SU-DHL-6 (cell line): Measurements from ENCODE around the gene NEIL1.

ENCODE experiments used
- EZH2phosphoT487 ChIP-seq: fragments of 200-600 bp; sonication (generic), shearing (Covaris generic); conservative IDR thresholded peaks from 2 replicates; pipeline ENCODE4 v1.6.1; 2018; ENCODE audit warnings: mild to moderate bottlenecking, antibody characterized with exemption, low read length, moderate library complexity, mixed read lengths
- TF ChIP-seq, protein P1 (sequence below): fragments of 200-600 bp; sonication (generic); IDR thresholded peaks from one replicate; pipeline ENCODE4 v1.5.1; 2017; ENCODE audit warnings: antibody characterized with exemption, mild to moderate bottlenecking, low read length, moderate library complexity; ENCODE audit not compliant: insufficient read depth, poor library complexity, severe bottlenecking

DNA sequence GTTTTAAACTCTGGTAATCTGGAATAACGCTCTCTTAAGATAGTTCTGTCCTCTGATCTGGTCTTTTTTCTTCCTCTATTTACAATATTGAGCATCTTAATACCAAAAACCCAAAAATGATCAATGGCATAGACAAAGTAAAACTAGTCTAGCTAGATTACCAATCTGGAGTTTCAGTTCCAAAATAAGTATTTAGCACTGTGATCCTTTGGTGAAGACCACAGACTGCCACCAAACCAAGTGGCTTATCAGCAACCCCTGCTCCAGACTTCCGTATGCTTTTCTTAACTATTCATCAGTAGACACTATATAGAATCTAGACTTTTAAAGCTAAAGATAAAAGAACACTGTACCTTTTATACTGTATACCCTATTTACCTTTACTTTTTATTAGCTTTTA is 57.1 kb downstream of the NEIL1 start:
- TF ChIP-seq, protein P1, sequence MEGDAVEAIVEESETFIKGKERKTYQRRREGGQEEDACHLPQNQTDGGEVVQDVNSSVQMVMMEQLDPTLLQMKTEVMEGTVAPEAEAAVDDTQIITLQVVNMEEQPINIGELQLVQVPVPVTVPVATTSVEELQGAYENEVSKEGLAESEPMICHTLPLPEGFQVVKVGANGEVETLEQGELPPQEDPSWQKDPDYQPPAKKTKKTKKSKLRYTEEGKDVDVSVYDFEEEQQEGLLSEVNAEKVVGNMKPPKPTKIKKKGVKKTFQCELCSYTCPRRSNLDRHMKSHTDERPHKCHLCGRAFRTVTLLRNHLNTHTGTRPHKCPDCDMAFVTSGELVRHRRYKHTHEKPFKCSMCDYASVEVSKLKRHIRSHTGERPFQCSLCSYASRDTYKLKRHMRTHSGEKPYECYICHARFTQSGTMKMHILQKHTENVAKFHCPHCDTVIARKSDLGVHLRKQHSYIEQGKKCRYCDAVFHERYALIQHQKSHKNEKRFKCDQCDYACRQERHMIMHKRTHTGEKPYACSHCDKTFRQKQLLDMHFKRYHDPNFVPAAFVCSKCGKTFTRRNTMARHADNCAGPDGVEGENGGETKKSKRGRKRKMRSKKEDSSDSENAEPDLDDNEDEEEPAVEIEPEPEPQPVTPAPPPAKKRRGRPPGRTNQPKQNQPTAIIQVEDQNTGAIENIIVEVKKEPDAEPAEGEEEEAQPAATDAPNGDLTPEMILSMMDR: no peak
- TF ChIP-seq EZH2phosphoT487: no peak
